COLO829 (cell line): ENCODE measurements around the gene ILDR2.

Source experiments
- DNase-seq: peaks from one replicate; pipeline ENCODE4 v3.0.0; 2012; ENCODE audit warnings: low spot score

ILDR2 gene

GRCh38 chr1:166971252-166971651 lies 4.1 kb downstream of the ILDR2 start:
- no peak for DNase-seq

GRCh38 chr1:166969074-166969677 lies 6.2 kb downstream of the ILDR2 start:
- no peak for DNase-seq

- DNase-seq = no peak
Measured at GRCh38 chr1:166960858-166961474, 14.4 kb downstream of the ILDR2 start.

- DNase-seq = no peak
Measured at GRCh38 chr1:166956872-166957271, 18.5 kb downstream of the ILDR2 start.

GRCh38 chr1:166956057-166956850 lies 19.1 kb downstream of the ILDR2 start:
- DNase-seq = no peak

GRCh38 chr1:166953491-166953890 lies 21.8 kb downstream of the ILDR2 start:
- DNase-seq = no peak

GRCh38 chr1:166952002-166952746 lies 23.2 kb downstream of the ILDR2 start:
- peak; percentile 74 for DNase-seq

GRCh38 chr1:166951050-166951449 lies 24.3 kb downstream of the ILDR2 start:
- DNase-seq = no peak

- DNase-seq = no peak
Measured at GRCh38 chr1:166950156-166950555, 25.2 kb downstream of the ILDR2 start.

GRCh38 chr1:166948856-166949350 lies 26.4 kb downstream of the ILDR2 start:
- no peak for DNase-seq

GRCh38 chr1:166947398-166948043 lies 27.8 kb downstream of the ILDR2 start:
- DNase-seq = peak; percentile 57

- no peak for DNase-seq
Measured at GRCh38 chr1:166944186-166944967, 31.0 kb downstream of the ILDR2 start.

GRCh38 chr1:166939741-166940375 lies 35.5 kb downstream of the ILDR2 start:
- DNase-seq = no peak

- DNase-seq = no peak
Measured at GRCh38 chr1:166937962-166938361, 37.4 kb downstream of the ILDR2 start.

GRCh38 chr1:166937329-166937728 lies 38.0 kb downstream of the ILDR2 start:
- no peak for DNase-seq

- no peak for DNase-seq
Measured at GRCh38 chr1:166933633-166934032, 41.7 kb downstream of the ILDR2 start.

GRCh38 chr1:166933140-166933539 lies 42.2 kb downstream of the ILDR2 start:
- DNase-seq = no peak

- no peak for DNase-seq
Measured at GRCh38 chr1:166929911-166930310, 45.4 kb downstream of the ILDR2 start.

GRCh38 chr1:166927701-166928100 lies 47.6 kb downstream of the ILDR2 start:
- DNase-seq = no peak

GRCh38 chr1:166925810-166926478 lies 49.4 kb downstream of the ILDR2 start:
- peak; percentile 53 for DNase-seq
